Vagina (tissue), 2 donors: Measurements from ENCODE around the gene DYNLRB2. TPM values are rescaled to one million over a fixed set of nuclear protein-coding genes. Genes with fewer than 3 reads are reported as not detected.

Experiments
- DNase-seq, 2 donors: peaks; one replicate each; pipeline ENCODE4 v3.0.0-alpha.2; 2017; ENCODE audit errors: extremely low spot score in 2 of 2
- H3K27ac ChIP-seq: fragments of 200-600 bp; sonication (generic); one replicate; pipeline ENCODE4 v1.5.1; 2019
- H3K27me3 ChIP-seq: fragments of 200-600 bp; sonication (generic); one replicate; pipeline ENCODE4 v1.5.1; 2019
- H3K36me3 ChIP-seq, 2 donors: fragments of 200-600 bp; sonication (generic); one replicate each; pipeline ENCODE4 v1.5.1; 2017 to 2019
- H3K4me1 ChIP-seq: fragments of 200-600 bp; sonication (generic); one replicate; pipeline ENCODE4 v1.5.1; 2019
- H3K4me3 ChIP-seq, 2 donors: fragments of 200-600 bp; sonication (generic); 1 replicate in 1 of 2; 2 replicates in 1 of 2; pipeline ENCODE4 v1.5.1; 2016 to 2019
- H3K9me3 ChIP-seq: fragments of 200-600 bp; sonication (generic); one replicate; pipeline ENCODE4 v1.5.1; 2019
- CTCF ChIP-seq, 3 experiments: fragments of 450-650 bp in 2 of 3; fragments of 200-600 bp in 1 of 3; sonication (generic) in 1 of 3; IDR thresholded peaks; one replicate each; pipeline ENCODE4 v1.5.1; 2017 to 2019; ENCODE audit warnings: antibody characterized with exemption in 3 of 3, mild to moderate bottlenecking in 2 of 3, moderate library complexity in 2 of 3
- POLR2A ChIP-seq, 2 donors: fragments of 450-650 bp; IDR thresholded peaks; one replicate each; pipeline ENCODE4 v1.6.1; 2017; ENCODE audit warnings: antibody characterized with exemption in 2 of 2, mild to moderate bottlenecking in 2 of 2, moderate library complexity in 2 of 2
- POLR2AphosphoS5 ChIP-seq, 2 donors: sonication (generic); formaldehyde crosslinking; IDR thresholded peaks; one replicate each; pipeline ENCODE4 v1.9.0; 2017; ENCODE audit warnings: antibody characterized with exemption in 2 of 2, mild to moderate bottlenecking in 2 of 2, low read depth in 1 of 2; ENCODE audit not compliant: insufficient read depth in 1 of 2
- intact Hi-C: fragments of 100-400 bp; cut with DNase I; formaldehyde crosslinking; loops from one replicate; pipeline ENCODE4 v1.15.1; 2023
- total RNA-seq: library from RNA; depleted of rRNA; stranded (reverse); fragments of >200 nt; gene quantifications from one replicate; pipeline ENCODE4 v1.2.3, GENCODE V29; 2016

The DYNLRB2 gene
- total RNA-seq = not detected

- DNase-seq = peak; percentile 89 to 98
- H3K9me3 ChIP-seq = no peaks in the 10 kb centered on the region
- peak; percentile 85 to 95 for TF ChIP-seq POLR2AphosphoS5 (IDR thresholded peaks at IDR 0.05; ENCODE audit: insufficient read depth in 1 of 2, low read depth in 1 of 2)
- TF ChIP-seq CTCF (IDR thresholded peaks at IDR 0.05) = no peak
- H3K36me3 ChIP-seq = no peaks in the 10 kb centered on the region
- no peaks in the 10 kb centered on the region for H3K27me3 ChIP-seq
- peak within 1 kb of the TSS; percentile 56 to 64 for H3K4me3 ChIP-seq
- H3K4me1 ChIP-seq = peaks cover 6% of the 10 kb centered on the region
- H3K27ac ChIP-seq = peak within 1 kb of the TSS; percentile 31
- intact Hi-C loops = no loop called here
Observed at GRCh38 chr16:80540516-80541305, at the start of gene DYNLRB2. Gene DYNLRB2 (plus strand): TSS chr16:80540993. CDS start chr16:80541077, 84 bp downstream.

DNA sequence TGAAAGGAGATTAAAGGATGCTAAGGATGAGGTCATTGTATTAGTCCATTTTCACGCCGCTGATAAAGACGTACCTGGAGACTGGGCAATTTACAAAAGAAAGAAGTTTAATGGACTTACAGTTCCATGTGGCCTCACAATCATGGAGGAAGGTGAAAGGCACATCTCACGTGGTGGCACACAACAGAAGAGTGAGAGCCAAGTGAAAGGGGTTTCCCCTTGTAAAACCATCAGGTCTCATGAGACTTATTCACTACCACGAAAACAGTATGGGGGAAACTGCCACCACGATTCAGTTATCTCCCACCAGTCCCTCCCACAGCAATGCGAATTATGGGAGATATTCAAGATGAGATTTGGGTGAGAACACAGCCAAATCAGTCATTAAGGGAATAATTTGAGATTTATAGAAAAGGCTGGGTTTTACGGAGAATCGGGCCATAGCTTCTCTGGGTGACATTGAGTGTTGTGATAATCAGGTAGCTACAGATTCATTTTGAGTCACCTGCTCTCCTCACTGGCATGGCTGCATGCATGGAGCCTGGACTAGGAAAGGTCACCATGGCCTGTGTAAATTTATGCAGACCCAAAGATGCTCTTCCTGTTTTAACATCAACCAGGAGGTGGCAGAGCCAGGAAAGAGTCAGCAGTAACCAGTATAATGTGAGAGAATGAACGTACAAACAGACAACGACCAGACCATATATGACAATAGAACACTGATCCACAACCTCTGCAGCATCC, 40.5 kb upstream of the DYNLRB2 start:
- TF ChIP-seq POLR2AphosphoS5 (IDR thresholded peaks at IDR 0.05; ENCODE audit: insufficient read depth in 1 of 2, low read depth in 1 of 2) (no peak), CTCF (IDR thresholded peaks at IDR 0.05) (no peak), POLR2A (IDR thresholded peaks at IDR 0.05) (no peak)
- H3K9me3 ChIP-seq = no peaks in the 10 kb centered on the region
- H3K27me3 ChIP-seq = no peaks in the 10 kb centered on the region
- no peak overlapping the region for H3K4me3 ChIP-seq
- no peaks in the 10 kb centered on the region for H3K36me3 ChIP-seq
- intact Hi-C loops = no loop called here
- no peak overlapping the region for H3K27ac ChIP-seq
- no peak for DNase-seq
- no peaks in the 10 kb centered on the region for H3K4me1 ChIP-seq

GRCh38 chr16:80500961-80501525, 39.8 kb upstream of the DYNLRB2 start:
- no peak overlapping the region for H3K4me3 ChIP-seq
- H3K27me3 ChIP-seq = no peaks in the 10 kb centered on the region
- no peak overlapping the region for H3K27ac ChIP-seq
- no peaks in the 10 kb centered on the region for H3K36me3 ChIP-seq
- no peak for TF ChIP-seq POLR2A (IDR thresholded peaks at IDR 0.05)
- no peaks in the 10 kb centered on the region for H3K9me3 ChIP-seq
- H3K4me1 ChIP-seq = no peaks in the 10 kb centered on the region
- intact Hi-C loops = no loop called here
- no peak for DNase-seq

GRCh38 chr16:80503107-80503506, 37.7 kb upstream of the DYNLRB2 start:
- H3K4me1 ChIP-seq = peaks cover 7% of the 10 kb centered on the region
- no peak for DNase-seq
- peak in 1 of 2 donors; percentile 35 for TF ChIP-seq POLR2AphosphoS5 (IDR thresholded peaks at IDR 0.05; ENCODE audit: insufficient read depth in 1 of 2, low read depth in 1 of 2)
- no peak for TF ChIP-seq CTCF (IDR thresholded peaks at IDR 0.05)
- no peak for TF ChIP-seq POLR2A (IDR thresholded peaks at IDR 0.05)
- no peak overlapping the region for H3K4me3 ChIP-seq
- no peaks in the 10 kb centered on the region for H3K36me3 ChIP-seq
- H3K9me3 ChIP-seq = no peaks in the 10 kb centered on the region
- no peaks in the 10 kb centered on the region for H3K27me3 ChIP-seq
- H3K27ac ChIP-seq = no peak overlapping the region
- intact Hi-C loops = no loop called here

GRCh38 chr16:80507538-80507937, 33.3 kb upstream of the DYNLRB2 start:
- H3K27ac ChIP-seq = peak overlapping the region; percentile 25
- TF ChIP-seq POLR2AphosphoS5 (IDR thresholded peaks at IDR 0.05; ENCODE audit: insufficient read depth in 1 of 2, low read depth in 1 of 2) = peak; percentile 25 to 71
- TF ChIP-seq POLR2A (IDR thresholded peaks at IDR 0.05) = no peak
- DNase-seq = peak in 1 of 2 donors; percentile 91

More at GRCh38 chr16:80507538-80507937, 33.3 kb upstream of the DYNLRB2 start:
- no peaks in the 10 kb centered on the region for H3K36me3 ChIP-seq
- peaks cover 7% of the 10 kb centered on the region for H3K4me1 ChIP-seq
- intact Hi-C loops = no loop called here
- no peak overlapping the region for H3K4me3 ChIP-seq
- H3K9me3 ChIP-seq = no peaks in the 10 kb centered on the region
- no peaks in the 10 kb centered on the region for H3K27me3 ChIP-seq
